ENCODE measurements around the gene PDGFC. TPM values are rescaled to one million over a fixed set of nuclear protein-coding genes. Genes with fewer than 3 reads are reported as not detected.

Gene PDGFC
- total and polyA plus RNA-seq, 2 donors (not counting 3 experiments of a cell fraction or from before 2014, with no cell fraction given), result 2.7 to 5.3 TPM

GRCh38 chr4:157014621-157015591 is 43.3 kb upstream of the PDGFC start:
- ChIA-PET CTCF (no interaction called here), POLR2A (no interaction called here)
- no peak for FAIRE-seq
- no peak overlapping the region for H3K9ac ChIP-seq (replicated peaks; ENCODE audit: extremely low read depth, insufficient read depth, low read length)
- no peaks in the 10 kb centered on the region for H3K9me1 ChIP-seq (replicated peaks; ENCODE audit: control insufficient read depth, extremely low read depth, insufficient read depth, low read length)
- H3K27ac ChIP-seq (ENCODE audit: insufficient read depth, low read depth, low read length), result no peak overlapping the region
- no peaks in the 10 kb centered on the region for H3K36me3 ChIP-seq (ENCODE audit: control insufficient read depth in 2 of 2, extremely low read depth in 1 of 2, insufficient read depth in 2 of 2, low read length in 2 of 2)
- no peak overlapping the region for H2AFZ ChIP-seq (ENCODE audit: low read depth, low read length)
- H3K4me3 ChIP-seq (replicated peaks in 1 of 3; ENCODE audit: insufficient read depth in 1 of 3, low read depth in 1 of 3, low read length in 3 of 3), result no peak overlapping the region
- no peaks in the 10 kb centered on the region for H3K9me3 ChIP-seq (replicated peaks; ENCODE audit: control insufficient read depth, insufficient read depth, low read length)
- no peaks in the 10 kb centered on the region for H3K27me3 ChIP-seq (ENCODE audit: control insufficient read depth in 2 of 2, insufficient read depth in 2 of 2, low read length in 2 of 2)
- no TSS peak for BruUV-seq (replicated peaks)
- no peak overlapping the region for H3K4me2 ChIP-seq (ENCODE audit: insufficient read depth, low read length)
- no peak for DNase-seq (ENCODE audit: low read depth, low spot score)
- no peaks in the 10 kb centered on the region for H3K4me1 ChIP-seq (ENCODE audit: control insufficient read depth, extremely low read depth, insufficient read depth, low read length)
- intact Hi-C loops (cut with micrococcal nuclease), result no loop called here
- dilution Hi-C loops (cut with MboI; ENCODE audit: extremely low pct_ligation_motif_present, low sequenced_read_pairs), result no loop called here
- TF ChIP-seq POLR2A (IDR thresholded peaks at IDR 0.05; ENCODE audit: low read depth, low read length) (no peak), EZH2 (IDR thresholded peaks at IDR 0.05; ENCODE audit: borderline replicate concordance, low read depth, low read length, severe bottlenecking) (no peak), GATA2 (IDR thresholded peaks at IDR 0.05; ENCODE audit: insufficient read depth, insufficient read length, low read depth, low read length) (no peak), JUN (IDR thresholded peaks at IDR 0.05; ENCODE audit: borderline replicate concordance, insufficient read depth, insufficient read length, low read depth) (no peak), CTCF (IDR thresholded peaks at IDR 0.05; ENCODE audit: extremely low read depth in 1 of 2, insufficient read depth in 1 of 2, low read depth in 1 of 2, low read length in 2 of 2) (no peak), FOS (IDR thresholded peaks at IDR 0.05; ENCODE audit: borderline replicate concordance, insufficient read depth, low read length) (no peak), MAX (IDR thresholded peaks at IDR 0.05; ENCODE audit: insufficient read depth, insufficient read length) (no peak), MYC (IDR thresholded peaks at IDR 0.05; ENCODE audit: low read depth, low read length) (no peak), POLR2AphosphoS5 (IDR thresholded peaks at IDR 0.05; ENCODE audit: insufficient read depth, low read depth, low read length) (no peak)
- no peaks in the 10 kb centered on the region for H4K20me1 ChIP-seq (replicated peaks; ENCODE audit: control insufficient read depth, extremely low read depth, insufficient read depth, low read length)
- H3K79me2 ChIP-seq (ENCODE audit: control insufficient read depth, insufficient read depth, low read length), result no peaks in the 10 kb centered on the region

Data from endothelial cell of umbilical vein (primary cell).